OCI-LY3 (cell line): ENCODE results near the gene TRIM2.

Experiments used
- EZH2phosphoT487 ChIP-seq: fragments of 200-600 bp; shearing (Covaris generic); IDR thresholded peaks from 2 replicates; pipeline ENCODE4 v1.6.1; 2018; ENCODE audit warnings: antibody characterized with exemption, mixed run types, low read depth
- TF ChIP-seq, protein P1 (sequence below): fragments of 200-600, 300-600 bp; sonication (generic); IDR thresholded peaks from 2 replicates; pipeline ENCODE4 v1.5.1; 2014; ENCODE audit warnings: antibody characterized with exemption, low read length, low read depth

- TF ChIP-seq, protein P1, sequence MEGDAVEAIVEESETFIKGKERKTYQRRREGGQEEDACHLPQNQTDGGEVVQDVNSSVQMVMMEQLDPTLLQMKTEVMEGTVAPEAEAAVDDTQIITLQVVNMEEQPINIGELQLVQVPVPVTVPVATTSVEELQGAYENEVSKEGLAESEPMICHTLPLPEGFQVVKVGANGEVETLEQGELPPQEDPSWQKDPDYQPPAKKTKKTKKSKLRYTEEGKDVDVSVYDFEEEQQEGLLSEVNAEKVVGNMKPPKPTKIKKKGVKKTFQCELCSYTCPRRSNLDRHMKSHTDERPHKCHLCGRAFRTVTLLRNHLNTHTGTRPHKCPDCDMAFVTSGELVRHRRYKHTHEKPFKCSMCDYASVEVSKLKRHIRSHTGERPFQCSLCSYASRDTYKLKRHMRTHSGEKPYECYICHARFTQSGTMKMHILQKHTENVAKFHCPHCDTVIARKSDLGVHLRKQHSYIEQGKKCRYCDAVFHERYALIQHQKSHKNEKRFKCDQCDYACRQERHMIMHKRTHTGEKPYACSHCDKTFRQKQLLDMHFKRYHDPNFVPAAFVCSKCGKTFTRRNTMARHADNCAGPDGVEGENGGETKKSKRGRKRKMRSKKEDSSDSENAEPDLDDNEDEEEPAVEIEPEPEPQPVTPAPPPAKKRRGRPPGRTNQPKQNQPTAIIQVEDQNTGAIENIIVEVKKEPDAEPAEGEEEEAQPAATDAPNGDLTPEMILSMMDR: no peak
- TF ChIP-seq EZH2phosphoT487: no peak
These were observed 162.2 kb downstream of the TRIM2 start for GRCh38 chr4:153366486-153366885.
